NOMO-1 treated with DMSO at 0.1 percent for 48 hours (cell line): Measurements from ENCODE around the gene MYLK4.
A peak's percentile ranks its signal among the peaks of the same experiment; 100 is the strongest.

Experiments
- DNase-seq: peaks from one replicate; lab custom pipeline; 2025; ENCODE audit not compliant: unreplicated experiment; lab: John Stamatoyannopoulos, UW

The MYLK4 gene

GRCh38 chr6:2708456-2708855 is 42.3 kb downstream of the MYLK4 start:
- no peak for DNase-seq

GRCh38 chr6:2706558-2706957 is 44.2 kb downstream of the MYLK4 start:
- DNase-seq, result no peak

- DNase-seq, result no peak
Measured at GRCh38 chr6:2705256-2705655, 45.5 kb downstream of the MYLK4 start.

DNA sequence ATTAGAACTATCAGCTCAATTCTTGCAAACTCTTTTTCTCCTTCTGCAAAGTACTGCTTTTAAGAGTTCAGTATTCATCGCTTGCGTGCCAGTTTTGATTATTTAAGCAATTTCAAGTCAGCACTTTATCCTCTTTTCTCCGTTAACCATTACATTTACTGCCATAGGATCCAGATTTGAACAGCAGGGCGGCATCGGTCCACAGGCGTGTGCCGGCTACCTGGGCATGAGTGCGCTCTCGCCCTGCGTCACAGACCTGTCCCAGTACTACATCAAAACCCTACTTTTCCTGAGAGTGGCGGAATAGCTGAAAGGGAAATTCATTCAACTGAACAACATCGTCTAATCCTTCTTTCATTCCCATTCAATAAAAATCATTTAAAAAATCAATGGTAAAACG is 53.4 kb downstream of the MYLK4 start:
- no peak for DNase-seq

- peak; percentile 57 for DNase-seq
Measured at GRCh38 chr6:2695454-2696095, 55.1 kb downstream of the MYLK4 start.

- DNase-seq, result no peak
Measured at GRCh38 chr6:2693231-2693630, 57.5 kb downstream of the MYLK4 start.

GRCh38 chr6:2688401-2689064 is 62.2 kb downstream of the MYLK4 start:
- DNase-seq, result peak; percentile 64

- DNase-seq, result no peak
Measured at GRCh38 chr6:2687456-2687855, 63.3 kb downstream of the MYLK4 start.

GRCh38 chr6:2686515-2686914 is 64.2 kb downstream of the MYLK4 start:
- DNase-seq, result no peak

GRCh38 chr6:2684766-2685754 is 65.7 kb downstream of the MYLK4 start:
- DNase-seq, result no peak

GRCh38 chr6:2684103-2684749 is 66.5 kb downstream of the MYLK4 start:
- no peak for DNase-seq

DNA sequence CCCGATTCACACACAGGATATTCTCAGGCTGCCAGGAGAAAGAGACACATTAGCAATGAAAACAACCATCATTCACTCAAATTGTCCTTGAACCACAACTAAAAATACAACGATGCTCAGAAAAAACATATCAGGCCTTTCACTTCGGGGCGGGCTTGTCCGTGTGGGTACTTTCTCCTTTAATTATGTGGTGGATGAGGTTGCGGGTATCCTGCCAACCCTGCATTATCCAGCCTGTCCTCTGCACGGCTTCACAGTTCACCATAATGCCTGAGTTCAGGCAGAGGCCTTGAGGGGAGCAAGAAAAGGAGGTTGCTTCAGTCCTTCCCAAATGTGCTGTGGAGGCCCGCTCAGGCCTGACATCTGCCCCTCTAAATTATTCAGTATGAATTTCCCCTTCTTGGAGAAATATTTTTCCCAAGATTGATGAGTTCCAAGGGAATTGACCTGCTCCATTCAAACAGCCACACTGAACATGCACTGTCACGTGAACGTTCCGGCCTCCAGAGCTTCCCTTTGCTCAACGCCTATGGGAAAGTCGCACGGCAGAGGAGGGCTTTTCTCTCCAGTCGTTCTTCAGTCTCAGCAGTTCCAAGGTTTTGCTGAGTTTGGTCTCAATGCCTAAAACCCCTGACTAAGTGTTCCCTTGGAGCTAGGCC is 70.3 kb downstream of the MYLK4 start:
- no peak for DNase-seq

- DNase-seq, result no peak
Measured at GRCh38 chr6:2677080-2677593, 73.6 kb downstream of the MYLK4 start.

DNA sequence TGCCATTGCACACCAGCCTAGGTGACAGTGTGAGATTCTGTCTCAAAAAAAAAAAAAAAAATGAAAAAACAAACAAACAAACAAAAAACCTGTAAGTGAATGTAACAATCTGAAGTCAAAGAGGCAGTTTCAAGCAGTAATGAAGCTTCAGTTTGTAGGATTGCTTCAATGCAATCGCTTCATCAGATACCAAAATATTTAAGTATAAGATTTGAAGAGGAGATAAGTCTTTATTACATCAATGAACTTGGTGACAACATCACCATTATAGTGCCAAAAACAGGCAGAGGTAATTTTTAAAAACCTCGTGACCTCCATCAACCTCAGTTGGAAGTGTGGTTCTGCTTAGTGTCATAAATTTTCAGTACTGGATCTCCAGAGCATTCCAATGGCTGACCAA is 74.7 kb downstream of the MYLK4 start:
- DNase-seq, result no peak

GRCh38 chr6:2674857-2675256 is 75.9 kb downstream of the MYLK4 start:
- DNase-seq, result peak; percentile 22

GRCh38 chr6:2669067-2669700 is 81.5 kb downstream of the MYLK4 start:
- DNase-seq, result no peak

- no peak for DNase-seq
Measured at GRCh38 chr6:2667617-2668016, 83.1 kb downstream of the MYLK4 start.

GRCh38 chr6:2666906-2667575 is 83.7 kb downstream of the MYLK4 start:
- DNase-seq, result no peak
